H7 (cell line): Measurements from ENCODE around the gene COX20. TPM values are rescaled to one million over a fixed set of nuclear protein-coding genes. Genes with fewer than 3 reads are reported as not detected.
"Not testable (repeated sequence)": the region's sequence is repeated elsewhere in the genome, so short reads cannot be mapped to it uniquely, and the experiment has no call there.

ENCODE experiments used
- DNase-seq: peaks from one replicate; pipeline ENCODE4 v3.0.0; 2012
- H3K27me3 ChIP-seq: 2 replicates; pipeline ENCODE4 v1.6.0; 2011; ENCODE audit warnings: mild to moderate bottlenecking, low read length; ENCODE audit not compliant: control insufficient read depth, insufficient read depth
- H3K36me3 ChIP-seq: replicated peaks from 2 replicates; pipeline ENCODE4 v1.5.1; 2011; ENCODE audit warnings: low read length; ENCODE audit not compliant: control insufficient read depth, insufficient read depth
- H3K4me3 ChIP-seq: 2 replicates; pipeline ENCODE4 v1.5.1; 2011; ENCODE audit warnings: low read depth, mild to moderate bottlenecking, control low read depth, low read length, moderate library complexity; ENCODE audit not compliant: insufficient read depth
- total RNA-seq: library from RNA; depleted of rRNA; stranded (reverse); fragments of >200 nt; shearing (Covaris generic); gene quantifications from 2 replicates; pipeline ENCODE4 v1.2.3, GENCODE V29; 2014; rRNA removed

Gene COX20
- total RNA-seq: 8.7 and 11.6 TPM in 2 replicates

DNA sequence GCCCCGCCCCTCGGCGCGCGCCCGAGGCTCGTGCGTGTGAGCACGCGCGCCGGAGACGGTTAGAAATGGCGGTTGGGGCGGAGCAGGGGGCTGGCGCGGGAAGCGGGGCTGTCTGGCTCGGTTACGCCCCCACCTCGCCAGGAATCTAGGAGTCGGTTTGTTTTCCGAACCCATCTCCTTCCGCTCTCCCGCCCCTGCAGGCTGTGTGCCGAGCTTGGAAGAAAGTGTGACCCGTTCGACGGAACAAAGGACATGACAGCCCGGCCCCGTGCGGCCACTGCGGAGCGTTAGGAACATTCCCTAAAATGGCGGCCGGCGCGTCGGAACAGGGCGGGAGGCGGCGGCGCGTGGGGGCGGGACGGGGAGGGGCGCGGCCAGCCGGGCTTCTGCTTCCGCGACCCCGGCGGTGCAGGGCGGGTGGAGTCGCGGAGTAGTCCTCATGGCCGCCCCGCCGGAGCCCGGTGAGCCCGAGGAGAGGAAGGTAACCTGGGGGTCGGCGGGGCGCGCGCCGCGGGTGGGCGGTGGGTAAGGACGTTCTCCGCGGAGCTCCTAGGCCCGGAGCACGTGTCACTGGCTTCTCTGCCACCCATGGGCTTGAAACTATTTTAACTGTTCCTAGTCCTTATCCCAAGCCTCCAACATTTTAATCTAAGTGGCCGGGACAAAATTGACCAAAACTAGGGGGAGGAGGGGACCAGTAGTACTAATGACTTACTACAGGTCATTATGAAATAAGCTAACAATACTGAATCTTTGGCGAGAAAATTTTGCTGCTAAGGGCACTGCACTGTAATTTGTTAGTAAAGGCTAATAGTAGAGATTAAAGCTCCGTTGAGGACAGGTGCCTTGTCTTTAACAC is at the start of gene COX20:
COX20 (plus strand) TSS at position 383 of the 859 bp plus-strand sequence; CDS start at position 440, 57 bp downstream.
- peak; percentile 91 for DNase-seq
- H3K27me3 ChIP-seq: no peaks in the 10 kb centered on the region
- H3K36me3 ChIP-seq: no peaks in the 10 kb centered on the region
- peak within 1 kb of the TSS; percentile 73 for H3K4me3 ChIP-seq

DNA sequence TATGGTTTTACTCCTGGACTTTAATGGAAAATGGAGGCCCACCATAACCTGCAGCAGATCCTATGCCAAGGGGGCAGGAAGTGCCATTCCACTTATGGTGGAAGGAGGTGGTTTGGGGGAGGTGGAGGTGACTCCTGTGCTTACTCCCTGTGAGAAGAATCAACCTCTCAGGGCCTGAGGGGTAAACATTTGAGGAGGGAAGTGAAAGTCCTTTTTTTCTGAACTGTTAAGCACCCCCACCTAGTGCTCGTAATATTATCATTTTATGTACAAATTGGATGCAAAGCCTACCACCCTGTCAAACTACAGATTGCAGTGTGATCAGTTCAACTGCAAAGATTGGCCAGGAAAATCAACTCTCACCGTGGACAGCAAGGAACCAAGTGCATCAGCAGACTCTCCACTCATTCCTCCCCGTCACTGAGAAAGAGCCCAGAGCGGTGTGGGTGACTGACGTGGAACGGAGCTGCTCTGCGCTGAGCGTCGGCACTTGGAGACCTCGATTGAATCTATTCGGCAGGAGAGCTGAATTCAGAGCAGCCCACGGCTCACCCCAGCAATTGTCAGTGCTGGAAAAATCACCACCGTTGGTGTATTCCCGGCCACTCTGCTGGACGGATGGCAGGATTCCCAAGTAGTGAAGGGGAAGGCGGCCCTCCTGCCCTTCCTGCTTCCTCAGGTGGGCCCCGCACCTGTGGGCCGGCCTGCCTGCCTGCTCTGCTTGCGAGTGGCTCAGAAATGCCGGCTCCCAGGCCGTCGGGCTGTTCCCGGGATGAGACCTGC is 46.8 kb upstream of the COX20 start:
- Histone ChIP-seq H3K4me3 (no peak overlapping the region), H3K36me3 (no peaks in the 10 kb centered on the region), H3K27me3 (no peaks in the 10 kb centered on the region)
- peak; percentile 54 for DNase-seq

- no peak overlapping the region for H3K4me3 ChIP-seq
- DNase-seq: no peak
- no peaks in the 10 kb centered on the region for H3K27me3 ChIP-seq
- H3K36me3 ChIP-seq: no peaks in the 10 kb centered on the region
Observed at GRCh38 chr1:244789276-244789580, 46.2 kb upstream of the COX20 start.

DNA sequence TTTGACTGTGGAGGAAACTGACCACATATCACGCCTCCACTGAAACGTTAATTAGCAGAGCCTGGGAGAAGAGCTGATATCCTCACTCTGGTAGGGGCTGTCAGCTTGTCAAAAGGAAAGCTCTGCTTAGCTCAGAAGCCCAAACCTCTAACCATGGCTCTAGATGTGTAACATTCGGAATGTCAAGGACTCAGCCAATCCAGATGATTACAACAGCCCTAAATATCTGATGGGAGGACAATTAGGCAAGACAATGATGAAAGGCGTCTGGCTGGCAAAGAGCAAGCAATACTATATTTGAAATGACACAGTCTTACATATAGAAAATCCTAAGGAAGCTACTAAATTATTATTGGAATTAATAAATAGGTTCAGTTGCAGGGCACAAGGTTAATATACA is 45.7 kb upstream of the COX20 start:
- Histone ChIP-seq H3K36me3 (no peaks in the 10 kb centered on the region), H3K27me3 (no peaks in the 10 kb centered on the region), H3K4me3 (no peak overlapping the region)
- no peak for DNase-seq

DNA sequence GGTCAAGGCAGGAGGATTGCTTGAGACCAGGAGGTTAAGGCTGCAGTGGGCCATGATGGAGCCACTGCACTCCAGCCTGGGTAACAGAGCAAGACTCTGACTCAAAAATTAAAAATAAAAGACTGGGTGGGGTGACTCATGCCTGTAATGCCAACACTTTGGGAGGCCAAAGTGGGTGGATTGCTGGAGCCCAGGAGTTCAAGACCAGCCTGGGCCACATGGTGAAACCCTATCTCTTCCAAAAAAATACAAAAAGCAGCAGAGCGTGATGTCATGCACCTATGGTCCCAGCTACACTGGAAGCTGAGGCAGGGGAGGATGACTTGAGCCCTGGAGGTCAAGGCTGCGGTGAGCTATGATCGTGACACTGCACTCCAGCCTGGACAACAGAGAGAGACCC is 44.4 kb upstream of the COX20 start:
- Histone ChIP-seq H3K36me3 (no peaks in the 10 kb centered on the region), H3K4me3 (no peak overlapping the region), H3K27me3 (no peaks in the 10 kb centered on the region)
- no peak for DNase-seq

DNA sequence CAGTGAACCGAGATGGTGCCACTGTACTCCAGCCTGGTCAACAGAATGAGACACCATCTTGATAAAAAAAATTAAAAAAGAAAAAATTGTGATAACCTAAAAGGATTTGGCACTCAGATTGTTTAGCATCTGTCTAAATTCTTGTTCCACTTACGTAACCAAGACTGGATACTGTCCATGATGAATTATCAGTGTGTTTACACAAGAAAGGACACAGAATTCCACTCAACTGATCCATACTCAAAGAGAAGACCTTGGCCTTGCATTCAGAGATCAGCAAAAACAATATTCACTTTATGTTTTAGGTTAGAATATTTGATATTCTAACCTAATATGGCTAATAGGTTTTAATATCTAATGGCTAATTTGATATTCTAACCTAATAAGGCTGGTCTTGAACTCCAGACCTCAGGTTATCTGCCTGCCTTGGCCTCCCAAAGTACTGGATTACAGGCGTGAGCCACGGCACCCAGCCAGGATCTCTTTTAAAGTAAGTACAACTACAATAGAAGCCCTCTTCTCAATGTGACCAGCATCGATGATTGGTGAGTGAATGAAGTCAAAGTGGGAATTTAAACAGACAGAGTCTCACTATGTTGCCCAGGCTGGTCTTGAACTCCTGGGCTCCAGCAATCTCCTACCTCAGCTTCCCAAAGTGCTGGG is 43.1 kb upstream of the COX20 start:
- no peak for DNase-seq
- no peaks in the 10 kb centered on the region for H3K36me3 ChIP-seq
- H3K4me3 ChIP-seq: no peak overlapping the region
- no peaks in the 10 kb centered on the region for H3K27me3 ChIP-seq

GRCh38 chr1:244794071-244794470 is 41.4 kb upstream of the COX20 start:
- H3K4me3 ChIP-seq: no peak overlapping the region
- no peak for DNase-seq
- H3K36me3 ChIP-seq: no peaks in the 10 kb centered on the region
- H3K27me3 ChIP-seq: no peaks in the 10 kb centered on the region

DNA sequence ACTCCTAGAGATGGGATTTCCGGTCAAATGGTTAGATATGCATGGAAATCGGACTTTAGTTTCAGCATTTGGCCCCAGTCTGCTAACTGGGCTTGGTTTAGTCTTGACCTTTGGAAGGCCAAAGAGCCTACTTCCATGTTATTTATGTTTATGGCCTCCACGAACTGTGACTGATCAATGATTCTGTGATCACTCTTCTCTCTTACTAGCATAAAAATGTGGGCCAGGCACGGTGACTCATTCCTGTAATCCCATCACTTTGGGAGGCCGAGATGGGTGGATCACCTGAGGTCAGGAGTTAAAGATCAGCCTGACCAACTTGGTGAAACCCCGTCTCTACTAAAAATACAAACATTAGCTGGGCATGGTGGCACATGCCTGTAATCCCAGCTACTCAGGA is 40.9 kb upstream of the COX20 start:
- not testable (repeated sequence) for H3K27me3 ChIP-seq, DNase-seq, H3K4me3 ChIP-seq, H3K36me3 ChIP-seq

GRCh38 chr1:244796719-244797406 is 38.6 kb upstream of the COX20 start:
- Histone ChIP-seq H3K27me3 (no peaks in the 10 kb centered on the region), H3K4me3 (no peak overlapping the region), H3K36me3 (no peaks in the 10 kb centered on the region)
- peak; percentile 68 for DNase-seq

DNA sequence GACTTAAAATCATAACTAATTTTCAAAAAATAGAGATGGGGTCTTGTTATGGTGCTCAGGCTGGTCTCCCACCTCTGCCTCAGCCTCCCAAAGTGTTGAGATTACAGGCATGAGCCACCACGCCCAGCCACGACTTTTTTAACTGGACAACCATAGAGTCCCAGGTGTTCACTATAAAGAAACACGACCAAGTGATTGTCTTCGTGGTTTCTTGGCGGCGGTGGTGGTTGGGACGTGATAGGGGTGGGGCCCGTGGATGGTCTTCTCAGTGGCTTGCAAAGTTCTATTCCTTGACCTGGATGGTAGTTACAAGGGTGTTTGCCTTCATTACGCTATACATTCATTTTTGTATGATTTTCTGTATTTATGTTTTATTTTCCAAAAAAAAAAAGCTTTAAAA is 34.6 kb upstream of the COX20 start:
- Histone ChIP-seq H3K27me3 (no peaks in the 10 kb centered on the region), H3K4me3 (no peak overlapping the region), H3K36me3 (no peaks in the 10 kb centered on the region)
- DNase-seq: no peak

- no peaks in the 10 kb centered on the region for H3K27me3 ChIP-seq
- H3K36me3 ChIP-seq: no peaks in the 10 kb centered on the region
- no peak overlapping the region for H3K4me3 ChIP-seq
- peak; percentile 78 for DNase-seq
Observed at GRCh38 chr1:244801246-244801645, 34.2 kb upstream of the COX20 start.

GRCh38 chr1:244802041-244802440 is 33.4 kb upstream of the COX20 start:
- no peaks in the 10 kb centered on the region for H3K36me3 ChIP-seq
- peak; percentile 56 for DNase-seq
- no peak overlapping the region for H3K4me3 ChIP-seq
- no peaks in the 10 kb centered on the region for H3K27me3 ChIP-seq

DNA sequence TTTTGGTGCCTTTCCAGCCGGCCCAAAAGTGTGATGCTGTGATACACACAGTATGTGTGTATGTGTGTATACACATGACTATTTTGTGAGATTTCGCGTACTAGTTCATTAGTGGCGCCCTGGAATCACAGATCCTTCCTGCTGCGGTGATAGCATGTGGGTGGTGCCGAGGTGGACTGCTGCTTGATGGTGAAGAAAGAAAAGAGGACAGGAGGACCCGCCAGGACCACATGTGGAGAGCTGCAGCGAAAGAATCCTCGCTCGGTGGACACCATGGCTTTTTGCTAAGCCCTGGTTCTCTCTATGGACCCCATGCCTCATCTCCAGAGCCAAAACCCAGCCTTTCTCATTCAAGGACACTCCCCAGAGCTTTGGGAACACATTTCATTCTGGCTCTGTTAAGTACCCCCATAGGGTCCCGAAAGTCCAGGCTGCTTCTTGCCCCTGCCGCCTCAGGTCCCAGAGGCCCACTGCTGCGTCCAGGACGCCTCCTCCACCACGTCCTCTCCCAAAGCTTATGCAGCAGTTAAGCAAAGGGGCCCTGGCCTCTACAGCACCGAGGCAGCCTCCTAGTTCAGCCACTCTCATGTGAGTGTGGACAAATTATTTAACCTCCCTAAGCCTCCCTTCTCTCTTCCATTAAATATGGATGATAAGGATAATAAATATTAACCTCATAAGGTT is 32.8 kb upstream of the COX20 start:
- H3K36me3 ChIP-seq: no peaks in the 10 kb centered on the region
- no peaks in the 10 kb centered on the region for H3K27me3 ChIP-seq
- DNase-seq: no peak
- no peak overlapping the region for H3K4me3 ChIP-seq

GRCh38 chr1:244804841-244805240 is 30.6 kb upstream of the COX20 start:
- Histone ChIP-seq H3K4me3 (no peak overlapping the region), H3K27me3 (no peaks in the 10 kb centered on the region), H3K36me3 (no peaks in the 10 kb centered on the region)
- no peak for DNase-seq
